UCSD-AML1 (cell line): ENCODE results near the gene MFSD1.

Source experiments
- DNase-seq: peaks from one replicate; lab custom pipeline; 2025; ENCODE audit not compliant: unreplicated experiment; lab: John Stamatoyannopoulos, UW

Gene MFSD1, protein sequence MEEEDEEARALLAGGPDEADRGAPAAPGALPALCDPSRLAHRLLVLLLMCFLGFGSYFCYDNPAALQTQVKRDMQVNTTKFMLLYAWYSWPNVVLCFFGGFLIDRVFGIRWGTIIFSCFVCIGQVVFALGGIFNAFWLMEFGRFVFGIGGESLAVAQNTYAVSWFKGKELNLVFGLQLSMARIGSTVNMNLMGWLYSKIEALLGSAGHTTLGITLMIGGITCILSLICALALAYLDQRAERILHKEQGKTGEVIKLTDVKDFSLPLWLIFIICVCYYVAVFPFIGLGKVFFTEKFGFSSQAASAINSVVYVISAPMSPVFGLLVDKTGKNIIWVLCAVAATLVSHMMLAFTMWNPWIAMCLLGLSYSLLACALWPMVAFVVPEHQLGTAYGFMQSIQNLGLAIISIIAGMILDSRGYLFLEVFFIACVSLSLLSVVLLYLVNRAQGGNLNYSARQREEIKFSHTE

DNA sequence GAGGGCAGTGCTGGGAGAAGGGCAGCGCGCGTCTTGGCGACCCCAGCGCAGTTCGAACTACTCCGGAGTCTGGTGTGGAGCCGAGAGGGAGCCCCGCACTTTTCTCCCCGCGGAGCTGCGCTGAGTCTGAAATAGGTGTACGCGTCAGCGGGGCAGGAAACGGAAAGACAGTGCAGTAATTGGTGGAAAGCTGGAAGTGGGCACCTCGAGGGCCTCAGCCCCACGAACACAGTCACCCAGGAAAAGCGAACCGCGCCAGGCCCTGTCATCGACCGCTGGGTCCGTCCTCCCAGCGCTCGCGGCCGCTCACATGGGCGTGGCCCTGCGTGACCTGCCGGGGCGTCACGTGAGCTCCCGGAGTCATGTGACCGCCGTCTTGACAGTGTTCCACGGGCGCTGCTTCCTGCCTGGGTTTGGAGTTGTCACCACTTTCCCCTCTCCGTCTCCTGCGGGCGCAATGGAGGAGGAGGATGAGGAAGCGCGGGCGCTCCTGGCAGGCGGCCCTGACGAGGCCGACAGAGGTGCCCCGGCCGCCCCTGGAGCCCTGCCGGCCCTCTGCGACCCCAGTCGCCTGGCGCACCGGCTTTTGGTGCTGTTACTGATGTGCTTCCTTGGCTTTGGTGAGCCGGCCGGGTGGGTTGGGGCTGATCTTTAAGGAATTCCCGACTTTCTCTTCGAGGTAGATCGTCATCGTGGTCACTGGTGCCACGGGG, at the start of gene MFSD1:
Gene MFSD1 (plus strand): TSS at position 359 of the 713 bp plus-strand sequence. CDS start 99 bp downstream, at position 458.
- peak; percentile 92 for DNase-seq

DNA sequence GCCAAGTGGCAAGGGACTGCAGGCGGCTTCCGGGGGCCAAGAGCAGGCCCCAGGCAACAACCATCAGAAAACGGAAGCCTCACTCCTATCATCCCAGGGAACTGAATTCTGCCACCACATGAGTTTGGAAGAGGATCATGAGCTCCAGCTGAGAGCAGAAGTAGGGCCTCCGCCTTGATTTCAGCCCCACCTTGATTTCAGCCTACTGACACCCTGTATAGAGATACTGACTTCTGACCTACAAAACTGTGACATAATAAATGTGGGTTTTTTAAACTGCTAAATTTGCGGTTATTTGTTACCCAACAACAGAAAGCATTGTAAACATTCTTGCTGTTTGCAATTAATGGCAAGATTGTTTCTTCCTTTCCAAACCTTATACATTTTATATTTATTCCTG, 48.0 kb upstream of the MFSD1 start:
- DNase-seq = no peak

DNA sequence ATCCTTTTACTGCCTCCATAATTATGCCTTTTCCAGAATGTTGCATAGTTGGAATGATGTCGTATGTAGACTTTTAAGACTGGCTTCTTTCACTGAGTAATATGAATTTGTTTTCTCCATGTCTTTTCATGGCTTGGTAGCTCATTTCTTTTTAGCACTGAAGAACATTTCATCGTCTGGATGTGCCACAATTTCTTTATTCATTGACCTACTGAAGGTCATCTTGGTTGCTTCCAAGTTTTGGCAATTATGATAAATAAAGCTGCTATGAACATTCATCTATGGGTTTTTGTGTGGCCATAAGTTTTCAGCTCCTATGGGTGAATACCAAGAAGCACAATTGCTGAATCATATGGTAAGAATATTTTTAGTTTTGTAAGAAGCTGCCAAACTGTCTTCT, 46.4 kb upstream of the MFSD1 start:
- no peak for DNase-seq

DNA sequence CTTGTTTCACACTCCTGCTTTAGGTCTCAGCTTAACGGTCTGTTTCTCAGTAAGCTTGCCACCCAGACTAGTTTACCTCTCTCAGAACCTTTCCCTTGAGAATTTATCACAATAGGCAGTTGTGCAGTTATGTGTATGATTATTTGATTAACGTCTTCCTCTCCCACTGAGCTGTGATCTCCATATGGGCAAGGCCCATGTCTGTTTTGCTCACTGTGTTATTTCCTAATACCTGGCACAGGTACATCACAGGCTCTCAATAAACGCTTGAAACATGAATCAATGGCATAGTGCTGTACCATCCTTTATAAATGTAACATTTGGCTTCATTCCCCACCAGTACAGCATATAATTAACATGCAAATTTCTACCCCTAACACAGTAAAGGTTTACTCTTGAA, 40.5 kb upstream of the MFSD1 start:
- no peak for DNase-seq

DNA sequence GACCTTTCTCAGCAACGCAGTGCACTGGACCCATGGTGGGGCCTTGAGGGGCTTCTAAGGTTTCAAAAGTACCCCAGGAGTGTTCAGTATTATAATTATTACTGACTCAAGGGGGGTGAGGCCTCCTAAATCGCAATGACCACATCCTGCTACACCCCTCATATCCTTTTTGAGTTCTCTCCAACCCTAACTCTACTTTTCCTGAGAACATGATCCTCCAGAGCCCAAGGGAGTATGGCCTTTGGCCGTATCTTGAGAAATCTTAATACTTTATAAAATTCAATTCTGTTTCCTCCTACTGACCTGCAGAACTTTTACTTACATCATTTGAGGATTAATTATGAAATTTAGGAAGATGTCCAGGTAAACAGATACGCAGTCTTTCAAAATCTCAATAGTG, 39.2 kb upstream of the MFSD1 start:
- DNase-seq = no peak

DNA sequence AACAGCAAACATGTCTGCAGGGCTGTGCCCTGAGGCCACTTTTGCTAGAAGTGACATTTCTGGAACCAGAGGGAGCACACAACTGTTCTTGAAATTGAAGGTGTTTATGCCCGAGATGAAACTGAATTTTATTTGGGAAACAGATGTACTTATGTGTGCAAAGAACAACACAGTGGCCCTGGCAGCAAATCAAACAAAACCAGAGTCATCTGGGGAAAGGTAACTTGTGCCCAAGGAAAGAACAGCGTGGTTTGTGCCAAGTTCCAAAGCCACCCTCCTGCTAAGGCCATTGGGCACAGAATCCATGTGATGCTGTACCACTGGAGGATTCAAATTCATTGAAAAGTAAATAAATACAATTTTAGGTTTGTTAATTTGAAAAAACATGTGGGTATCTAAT, 38.4 kb upstream of the MFSD1 start:
- DNase-seq = no peak

DNA sequence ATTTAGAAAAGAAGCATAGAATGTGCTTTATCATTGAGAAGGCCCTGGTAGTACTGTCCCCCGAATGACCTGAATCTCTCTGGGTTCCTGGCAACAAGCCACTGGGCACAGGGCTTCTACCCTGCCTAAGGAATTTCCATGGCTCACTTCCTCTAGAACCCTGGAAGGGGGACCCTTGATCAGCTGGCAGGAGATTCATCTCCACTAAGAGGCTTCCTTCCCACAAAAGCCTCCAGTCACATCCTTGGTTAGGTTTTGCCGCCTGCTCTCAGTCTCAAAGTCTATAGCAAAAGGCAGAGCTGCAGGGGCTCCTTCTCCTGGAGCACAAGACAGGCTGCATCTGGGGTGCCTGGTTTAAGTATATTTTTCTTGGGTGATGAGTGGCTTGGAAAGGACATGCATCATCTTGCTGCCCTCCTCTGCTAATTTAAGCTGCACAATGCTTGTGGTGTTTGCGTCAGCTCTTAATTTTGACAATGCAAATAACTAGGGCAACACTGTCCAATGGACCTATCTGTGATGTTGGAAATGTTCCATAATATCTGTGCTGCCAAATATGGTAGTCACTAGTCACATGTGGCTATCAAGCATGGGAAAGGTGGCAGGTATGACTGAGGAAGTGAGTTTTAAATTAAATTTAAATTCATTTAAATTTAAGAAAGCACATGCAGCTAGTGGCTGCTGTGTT, 36.2 kb upstream of the MFSD1 start:
- DNase-seq = no peak

DNA sequence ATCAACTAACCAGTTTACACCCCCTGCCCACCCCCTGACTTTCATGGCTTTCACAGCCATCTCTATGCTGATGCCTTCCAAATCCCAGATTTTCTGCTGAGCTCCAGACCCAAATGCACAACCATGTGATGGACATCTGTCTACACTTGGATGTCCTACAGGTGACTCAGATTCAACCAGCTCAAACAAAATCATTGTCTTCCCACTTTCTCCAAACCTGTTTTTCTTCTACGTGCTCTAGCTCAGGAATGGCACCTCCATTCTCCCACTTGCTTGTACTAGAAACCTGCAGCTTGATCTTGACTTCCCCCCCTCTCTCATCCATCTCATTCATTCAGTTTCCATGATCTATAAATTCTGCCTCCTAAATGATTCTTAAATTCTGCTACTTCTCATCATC, 35.5 kb upstream of the MFSD1 start:
- DNase-seq = no peak

DNA sequence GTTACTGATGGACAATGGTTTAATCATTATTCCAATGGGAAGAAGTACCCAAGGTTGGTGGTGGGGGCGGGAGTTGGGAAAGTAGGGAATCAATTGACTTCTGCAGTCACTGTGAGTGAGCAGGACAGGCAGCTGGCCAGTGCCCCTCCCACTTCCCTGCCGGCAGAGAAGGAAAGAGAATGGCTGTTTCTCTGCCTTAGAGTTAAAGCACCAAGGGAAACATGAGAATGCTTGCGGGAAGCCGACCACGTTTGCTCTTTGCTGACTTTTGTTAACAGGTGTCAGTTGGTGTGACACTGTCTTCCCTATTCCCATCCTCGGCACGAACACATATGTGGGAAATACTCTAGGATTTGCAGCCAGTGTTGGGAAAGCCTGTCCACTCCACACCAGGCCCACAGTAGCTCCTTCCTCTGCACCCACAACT, 33.5 kb upstream of the MFSD1 start:
- DNase-seq = no peak

DNA sequence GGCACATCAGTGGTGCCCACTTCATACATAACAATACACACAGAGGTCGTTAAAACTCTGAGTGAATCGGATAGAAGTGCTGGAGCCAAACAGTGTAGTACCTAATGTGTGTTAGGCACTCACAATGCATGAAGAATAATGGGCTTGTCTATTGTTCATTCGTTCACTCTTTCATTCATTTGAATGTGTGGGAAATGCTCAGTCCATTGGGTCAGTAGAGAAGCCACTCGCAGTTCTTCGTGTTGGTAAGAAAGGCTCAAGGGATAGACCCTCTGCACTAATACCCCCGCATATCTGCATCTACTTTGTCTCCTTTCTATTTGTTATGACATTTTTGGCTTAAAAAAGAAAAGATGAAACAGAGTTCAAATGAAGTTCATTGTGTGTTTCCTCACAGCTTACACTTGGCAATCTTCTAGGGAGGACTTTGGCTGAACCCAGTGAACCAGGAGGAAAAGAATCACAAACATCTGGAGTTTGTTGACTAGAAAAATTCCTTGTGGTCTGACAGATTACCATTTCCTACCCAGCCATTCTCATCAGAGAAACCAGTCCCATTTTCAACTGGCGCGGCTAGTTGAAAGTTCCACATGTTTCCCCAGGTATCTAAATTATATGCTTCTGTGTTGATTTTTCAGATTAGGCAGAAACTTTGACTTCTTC, 32.8 kb upstream of the MFSD1 start:
- no peak for DNase-seq

DNA sequence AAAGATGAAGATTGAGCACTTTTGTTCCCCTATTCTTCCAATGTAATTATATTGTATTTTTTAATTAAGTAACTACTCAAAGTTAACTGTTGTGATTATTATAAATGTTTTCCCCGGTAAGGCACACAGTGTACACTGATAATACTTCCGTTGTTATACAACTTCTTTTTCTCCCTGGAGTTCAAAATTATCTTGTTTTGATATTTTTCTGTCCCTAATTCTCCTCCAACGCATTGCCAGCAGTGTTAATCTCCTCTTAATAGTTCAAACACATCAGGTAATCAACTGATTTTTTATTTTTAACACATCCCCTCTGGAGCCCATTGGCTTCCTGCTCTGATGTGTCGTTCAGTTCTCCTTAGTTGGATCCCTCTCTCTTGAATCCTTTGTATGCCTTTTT, 32.3 kb upstream of the MFSD1 start:
- no peak for DNase-seq

DNA sequence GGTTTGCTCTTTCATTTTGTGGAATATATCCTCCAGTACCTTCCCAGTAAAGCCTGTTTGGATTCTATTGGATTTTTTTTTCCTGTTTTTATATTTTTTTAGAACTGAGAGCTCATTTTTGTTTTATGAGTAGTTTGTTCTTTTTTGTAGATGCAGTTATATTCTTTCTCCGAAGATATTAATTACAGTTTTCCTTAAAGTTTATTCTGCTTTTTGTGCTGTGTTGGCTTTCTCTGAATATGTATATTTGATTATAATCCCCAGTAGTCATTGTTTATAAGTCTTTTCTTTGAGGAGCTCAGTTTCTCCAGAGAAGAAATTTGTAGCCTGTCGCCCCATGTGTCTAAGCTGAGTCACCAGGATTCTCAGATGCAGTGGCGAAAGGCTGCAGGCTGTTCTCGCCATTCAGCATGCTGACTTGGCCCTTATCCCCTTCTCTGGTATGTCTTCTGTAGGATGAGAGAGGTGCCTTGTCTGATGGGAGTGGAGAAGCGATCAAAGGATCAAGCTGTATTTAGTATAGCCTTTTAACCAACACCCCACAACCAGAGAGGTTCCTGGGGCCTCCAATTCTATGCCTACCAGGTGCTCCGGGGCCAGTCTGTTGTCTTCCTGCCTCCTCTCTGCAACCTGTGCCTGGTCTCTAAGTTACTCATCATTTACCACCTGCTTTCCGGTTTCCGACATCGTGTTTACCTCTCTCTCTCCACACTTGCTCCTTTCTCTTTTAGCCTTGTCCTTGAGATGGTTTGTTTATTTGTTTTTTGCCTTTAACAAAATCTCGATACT, 31.7 kb upstream of the MFSD1 start:
- DNase-seq = no peak

DNA sequence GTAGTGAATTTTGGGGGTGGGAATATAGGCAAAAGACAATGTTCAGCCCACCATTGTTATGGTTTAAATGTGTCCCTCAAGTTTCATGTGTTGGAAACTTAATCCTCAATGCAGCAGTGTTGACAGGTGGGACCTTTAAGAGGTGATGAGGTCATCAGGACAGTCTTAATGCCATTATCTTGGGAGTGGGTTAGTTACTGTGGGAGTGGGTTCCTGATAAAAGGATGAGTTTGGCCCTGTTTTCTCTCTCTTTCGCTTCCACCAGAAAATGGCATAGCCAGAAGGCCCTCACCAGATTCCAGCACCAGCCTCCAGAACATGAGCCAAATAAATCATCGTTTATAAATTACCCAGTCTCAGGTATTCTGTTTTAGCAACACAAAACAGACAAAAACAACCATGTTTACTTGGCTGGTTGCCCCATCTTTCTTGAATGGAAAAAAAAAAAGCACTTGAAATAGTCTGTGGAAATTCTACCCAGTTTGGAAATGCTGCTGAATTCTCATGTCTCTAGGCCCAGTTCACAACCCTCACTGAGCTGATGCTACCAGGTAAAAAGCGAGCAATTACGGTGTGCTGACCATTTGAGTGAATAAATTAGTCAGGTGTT, 31.0 kb upstream of the MFSD1 start:
- DNase-seq = no peak

DNA sequence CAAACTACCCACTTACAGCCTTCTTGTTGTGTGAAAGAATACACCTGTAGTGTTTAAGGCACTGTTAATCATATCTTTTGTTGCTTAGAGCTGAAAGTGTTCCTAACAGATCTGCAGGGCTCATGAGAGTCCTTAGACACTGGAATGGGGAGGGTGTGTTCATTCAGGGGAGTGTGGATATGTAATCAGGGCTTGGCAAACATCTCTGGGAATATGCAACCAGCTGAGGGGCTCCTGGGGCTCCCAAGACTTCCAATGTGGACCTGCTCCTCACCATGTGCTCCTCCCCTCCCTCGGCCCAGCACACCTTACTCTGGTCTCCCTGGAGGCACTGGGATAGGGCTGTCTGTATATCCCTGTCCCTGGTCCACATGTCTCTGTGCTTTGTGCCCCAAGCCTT, 30.3 kb upstream of the MFSD1 start:
- no peak for DNase-seq

DNA sequence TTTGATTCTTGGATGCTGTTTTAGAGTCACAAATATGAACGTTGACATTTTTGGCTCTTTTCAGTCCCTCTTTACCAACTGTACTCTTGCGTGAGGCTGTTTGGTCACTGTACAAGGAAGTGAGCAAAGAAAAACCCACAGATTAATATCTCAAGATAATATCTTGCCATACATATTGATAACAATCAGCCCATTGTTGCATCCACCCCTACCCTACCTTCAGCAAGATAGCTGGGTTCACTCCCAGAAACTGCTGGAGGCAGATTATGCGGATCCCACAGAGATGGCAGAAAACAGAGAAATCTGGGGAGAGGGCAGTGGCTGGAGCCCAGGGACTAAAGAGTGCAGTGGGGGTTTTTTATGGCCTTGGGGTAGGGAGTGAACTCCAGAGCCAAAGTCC, 29.9 kb upstream of the MFSD1 start:
- no peak for DNase-seq

DNA sequence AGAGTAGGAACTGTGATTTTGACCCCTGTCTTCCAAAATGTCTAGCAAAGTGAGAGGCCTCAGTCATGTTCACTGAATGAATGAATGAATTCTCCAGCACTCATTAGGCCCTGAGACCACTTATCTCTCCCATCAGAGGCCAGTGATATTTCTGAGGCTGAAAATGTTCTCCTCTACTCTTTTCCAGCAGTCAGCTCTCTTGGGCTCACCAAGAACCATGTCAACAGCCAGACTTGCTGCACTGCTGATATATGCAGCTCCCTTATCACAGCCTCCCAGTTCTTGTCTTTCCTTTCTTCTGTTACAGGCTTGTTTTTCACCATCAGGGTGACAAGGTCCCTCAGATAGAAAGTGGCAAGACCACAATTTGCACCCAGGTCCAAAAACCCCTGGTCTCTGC, 28.7 kb upstream of the MFSD1 start:
- DNase-seq = no peak

DNA sequence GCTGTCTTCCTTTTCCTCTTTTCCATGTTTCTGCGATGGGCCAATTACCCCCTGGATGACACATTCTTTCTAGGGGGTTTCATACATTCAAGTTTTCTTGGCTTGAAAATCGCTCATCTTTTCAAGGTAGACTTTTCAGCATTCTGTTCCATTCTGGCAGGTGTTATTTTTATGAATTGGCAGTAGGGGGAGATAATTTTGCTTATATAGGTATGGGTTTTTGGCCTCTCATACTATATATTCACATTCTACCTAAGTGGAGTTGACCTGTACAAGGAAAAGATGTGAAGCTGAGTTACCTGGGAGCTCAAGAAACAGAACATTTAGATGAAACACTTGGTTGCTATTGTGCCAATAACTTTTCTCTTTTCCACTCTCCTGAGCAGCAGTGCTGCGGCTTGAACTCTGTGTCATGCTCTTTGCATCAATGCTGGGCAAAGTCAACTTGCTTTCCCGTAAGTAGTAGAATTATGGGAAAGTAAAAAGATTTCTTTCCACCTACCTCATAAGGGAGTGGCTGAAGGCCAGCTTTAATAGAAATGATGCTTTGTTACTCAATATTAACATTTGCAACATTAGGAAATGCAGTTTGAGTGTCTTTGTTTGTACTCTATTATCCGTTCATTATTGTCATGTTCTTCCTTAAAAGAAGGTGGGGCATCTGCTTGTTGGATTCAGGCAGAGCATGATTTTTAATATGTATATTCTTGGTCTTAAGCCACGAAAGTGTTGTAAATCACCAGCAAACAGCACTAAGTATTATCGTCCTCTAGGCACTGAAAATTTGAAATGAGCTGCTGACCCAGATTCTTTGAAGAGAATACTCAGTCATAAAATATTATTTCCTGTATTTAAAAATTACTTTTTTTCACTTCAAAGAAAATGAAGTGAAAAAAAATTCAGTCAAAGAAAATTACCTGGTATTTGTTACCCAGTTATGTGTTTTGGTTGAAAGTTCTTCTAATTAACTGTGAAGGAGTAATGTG, 27.7 kb upstream of the MFSD1 start:
- no peak for DNase-seq

DNA sequence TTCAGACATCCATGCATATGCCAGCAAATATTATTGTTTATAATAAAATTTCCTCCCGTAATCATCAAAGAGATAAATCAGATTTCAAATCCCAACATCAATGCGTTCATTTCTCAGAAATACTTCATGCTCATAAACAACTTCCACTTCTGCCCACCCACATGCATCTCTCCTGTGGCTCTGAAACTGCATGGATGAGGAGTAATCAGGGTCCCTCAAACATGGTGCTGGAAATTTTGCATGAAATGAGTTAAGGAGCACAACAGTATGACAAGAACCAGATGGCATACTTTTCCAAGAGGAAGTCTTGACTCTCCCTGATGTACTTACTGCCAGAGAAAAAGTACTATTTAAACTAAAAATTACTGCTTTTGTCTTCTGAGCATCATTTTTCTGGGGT, 26.9 kb upstream of the MFSD1 start:
- no peak for DNase-seq
